Endothelial cell (in vitro differentiated cells): ENCODE results near the gene ABCA3. TPM values are rescaled to one million over a fixed set of nuclear protein-coding genes. Genes with fewer than 3 reads are reported as not detected.

ENCODE experiments used
- DNase-seq: peaks from one replicate; pipeline ENCODE4 v3.0.0; 2021; ENCODE audit warnings: low spot score
- H3K27ac Mint-ChIP-seq: one replicate; pipeline ENCODE4 v1.8.0; 2021; ENCODE audit warnings: mixed read lengths, inconsistent platforms; ENCODE audit not compliant: unreplicated experiment
- H3K27me3 Mint-ChIP-seq: one replicate; pipeline ENCODE4 v1.8.0; 2021; ENCODE audit warnings: mild to moderate bottlenecking, moderate library complexity, mixed read lengths, inconsistent platforms; ENCODE audit not compliant: unreplicated experiment
- H3K36me3 Mint-ChIP-seq: one replicate; pipeline ENCODE4 v1.8.0; 2021; ENCODE audit warnings: mild to moderate bottlenecking, low read depth, mixed read lengths, inconsistent platforms; ENCODE audit not compliant: unreplicated experiment
- H3K4me1 Mint-ChIP-seq: one replicate; pipeline ENCODE4 v1.8.0; 2021; ENCODE audit warnings: mild to moderate bottlenecking, mixed read lengths, inconsistent platforms; ENCODE audit not compliant: unreplicated experiment
- H3K4me3 Mint-ChIP-seq: one replicate; pipeline ENCODE4 v1.8.0; 2021; ENCODE audit warnings: mild to moderate bottlenecking, mixed read lengths, inconsistent platforms; ENCODE audit not compliant: unreplicated experiment
- H3K9me3 Mint-ChIP-seq: one replicate; pipeline ENCODE4 v1.8.0; 2021; ENCODE audit warnings: mixed read lengths, inconsistent platforms; ENCODE audit not compliant: unreplicated experiment
- CTCF ChIP-seq: fragments of 200-600 bp; sonication (generic); IDR thresholded peaks from one replicate; pipeline ENCODE4 v1.5.0; 2021; ENCODE audit warnings: antibody characterized with exemption; ENCODE audit not compliant: unreplicated experiment
- total RNA-seq: library from RNA; stranded (reverse); fragmentation: NEBNext Ultra II Directional; extraction: Animal tissue kit (Norgen Biotek cat#: 25700); gene quantifications from one replicate; pipeline ENCODE4 v1.2.1, GENCODE V29; 2021; ENCODE audit not compliant: unreplicated experiment

The ABCA3 gene
- total RNA-seq, 1 donor from 2014 or later: 10.4 TPM

DNA sequence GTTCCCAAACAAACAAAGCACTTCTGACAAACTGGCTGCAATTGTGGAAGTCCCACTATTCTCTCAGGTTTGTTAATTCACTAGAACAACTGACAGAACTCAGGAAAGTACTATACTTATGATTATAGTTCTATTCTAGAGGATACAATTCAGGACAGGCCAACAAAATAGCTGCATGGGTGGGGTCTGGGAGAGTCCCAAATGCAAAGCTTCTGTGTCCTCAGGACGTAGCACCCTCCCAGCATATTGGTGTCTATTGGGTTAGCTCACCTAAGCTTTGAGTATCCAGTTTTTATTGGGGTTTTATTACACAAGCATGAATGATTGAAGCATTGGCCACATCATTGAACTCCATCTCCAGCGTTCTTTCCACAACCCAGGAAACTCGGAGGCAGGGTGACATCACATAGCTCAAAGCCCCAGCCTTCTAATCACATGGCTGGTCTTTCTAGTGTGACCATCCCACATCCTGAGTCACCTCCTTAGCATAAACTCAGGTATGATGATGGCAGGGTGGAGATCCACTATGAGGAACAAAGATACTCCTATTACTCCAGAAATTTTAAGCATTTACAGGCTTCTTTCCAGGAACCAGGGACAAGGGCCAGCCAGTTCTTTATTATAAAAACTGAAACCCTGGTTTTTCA lies 44.8 kb upstream of the ABCA3 start:
- Mint-ChIP-seq H3K36me3 (no peaks in the 10 kb centered on the region), H3K27me3 (peaks cover 1% of the 10 kb centered on the region), H3K4me3 (no peak overlapping the region), H3K9me3 (no peaks in the 10 kb centered on the region), H3K4me1 (no peaks in the 10 kb centered on the region), H3K27ac (no peak overlapping the region)
- DNase-seq: no peak
- TF ChIP-seq CTCF: no peak

DNA sequence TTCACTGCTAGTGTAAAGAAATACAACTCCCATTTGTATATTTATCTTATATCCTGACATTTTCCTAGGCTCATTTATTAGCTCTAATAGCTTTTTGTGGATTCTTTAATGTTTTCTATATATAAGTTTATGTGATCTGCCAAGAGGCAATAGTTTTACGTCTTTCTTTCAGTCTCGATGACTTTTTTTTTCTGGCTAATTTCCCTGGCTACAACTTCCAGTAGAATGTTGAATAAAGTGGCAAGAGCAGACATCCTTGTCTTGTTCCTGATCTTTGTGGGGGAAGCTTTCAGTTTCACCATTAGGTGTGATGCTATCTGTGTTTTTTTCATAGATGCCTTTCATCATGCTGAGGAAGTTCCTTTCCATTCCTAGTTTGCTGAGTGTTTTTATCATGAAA lies 43.9 kb upstream of the ABCA3 start:
- peaks cover 1% of the 10 kb centered on the region for H3K27me3 Mint-ChIP-seq
- H3K4me1 Mint-ChIP-seq: no peaks in the 10 kb centered on the region
- no peak for TF ChIP-seq CTCF
- no peaks in the 10 kb centered on the region for H3K9me3 Mint-ChIP-seq
- no peak overlapping the region for H3K27ac Mint-ChIP-seq
- no peaks in the 10 kb centered on the region for H3K36me3 Mint-ChIP-seq
- no peak for DNase-seq
- no peak overlapping the region for H3K4me3 Mint-ChIP-seq

- Mint-ChIP-seq H3K27ac (no peak overlapping the region), H3K36me3 (no peaks in the 10 kb centered on the region), H3K9me3 (no peaks in the 10 kb centered on the region), H3K27me3 (peaks cover 1% of the 10 kb centered on the region), H3K4me3 (no peak overlapping the region), H3K4me1 (no peaks in the 10 kb centered on the region)
- no peak for TF ChIP-seq CTCF
- no peak for DNase-seq
These were observed 43.0 kb upstream of the ABCA3 start for GRCh38 chr16:2383501-2383900.

- no peaks in the 10 kb centered on the region for H3K9me3 Mint-ChIP-seq
- H3K36me3 Mint-ChIP-seq: no peaks in the 10 kb centered on the region
- no peak overlapping the region for H3K27ac Mint-ChIP-seq
- no peak overlapping the region for H3K4me3 Mint-ChIP-seq
- H3K4me1 Mint-ChIP-seq: no peaks in the 10 kb centered on the region
- no peaks in the 10 kb centered on the region for H3K27me3 Mint-ChIP-seq
- DNase-seq: no peak
- no peak for TF ChIP-seq CTCF
These were observed 34.1 kb upstream of the ABCA3 start for GRCh38 chr16:2374644-2375043.

- Mint-ChIP-seq H3K9me3 (no peaks in the 10 kb centered on the region), H3K36me3 (no peaks in the 10 kb centered on the region), H3K4me3 (no peak overlapping the region), H3K27me3 (no peaks in the 10 kb centered on the region), H3K4me1 (no peaks in the 10 kb centered on the region), H3K27ac (no peak overlapping the region)
- DNase-seq: no peak
- TF ChIP-seq CTCF: no peak
These were observed 32.6 kb upstream of the ABCA3 start for GRCh38 chr16:2373176-2373575.
